ENCODE measurements around the gene GPS2.

GPS2 gene

GRCh38 chr17:7262935-7263800 is 52.0 kb downstream of the GPS2 start:
- TF ChIP-seq SP1 (IDR thresholded peaks at IDR 0.05) = no peak
- TF ChIP-seq FOXK2 (IDR thresholded peaks at IDR 0.05) = no peak
- TF ChIP-seq NFRKB (IDR thresholded peaks at IDR 0.05) = no peak
- TF ChIP-seq CTBP1 (IDR thresholded peaks at IDR 0.05; ENCODE audit: borderline replicate concordance) = no peak
- TF ChIP-seq ARNT (IDR thresholded peaks at IDR 0.05) = no peak
- no peak for TF ChIP-seq TARDBP (IDR thresholded peaks at IDR 0.05)
- no peak for TF ChIP-seq FOXA1 (IDR thresholded peaks at IDR 0.05)
- TF ChIP-seq ZNF384 (IDR thresholded peaks at IDR 0.05) = no peak
- TF ChIP-seq SUZ12 (IDR thresholded peaks at IDR 0.05) = no peak
- TF ChIP-seq, protein P1, sequence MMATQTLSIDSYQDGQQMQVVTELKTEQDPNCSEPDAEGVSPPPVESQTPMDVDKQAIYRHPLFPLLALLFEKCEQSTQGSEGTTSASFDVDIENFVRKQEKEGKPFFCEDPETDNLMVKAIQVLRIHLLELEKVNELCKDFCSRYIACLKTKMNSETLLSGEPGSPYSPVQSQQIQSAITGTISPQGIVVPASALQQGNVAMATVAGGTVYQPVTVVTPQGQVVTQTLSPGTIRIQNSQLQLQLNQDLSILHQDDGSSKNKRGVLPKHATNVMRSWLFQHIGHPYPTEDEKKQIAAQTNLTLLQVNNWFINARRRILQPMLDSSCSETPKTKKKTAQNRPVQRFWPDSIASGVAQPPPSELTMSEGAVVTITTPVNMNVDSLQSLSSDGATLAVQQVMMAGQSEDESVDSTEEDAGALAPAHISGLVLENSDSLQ (IDR thresholded peaks at IDR 0.05) = no peak
- no peak for TF ChIP-seq FOXM1 (IDR thresholded peaks at IDR 0.05; ENCODE audit: borderline replicate concordance)
- no peak for TF ChIP-seq LEF1 (IDR thresholded peaks at IDR 0.05; ENCODE audit: borderline replicate concordance)
- POLR2A ChIA-PET = interaction anchor here (0.7 kb wide), 1 partner anchor 41 kb away, joined by 3 read pairs; no protein-coding TSS in a partner anchor
- no peak for DNase-seq (ENCODE audit: extremely low spot score)
- CTCF ChIA-PET = no interaction called here
